GM19035 (cell line): ENCODE results near the gene SYDE1.

Experiments
- ATAC-seq: cut with Tn5 transposase; IDR thresholded peaks from one replicate; pipeline ENCODE4 v1.9.1; 2021; ENCODE audit not compliant: unreplicated experiment

Gene SYDE1

GRCh38 chr19:15125232-15126067, 18.2 kb downstream of the SYDE1 start:
- peak; percentile 93 for ATAC-seq

DNA sequence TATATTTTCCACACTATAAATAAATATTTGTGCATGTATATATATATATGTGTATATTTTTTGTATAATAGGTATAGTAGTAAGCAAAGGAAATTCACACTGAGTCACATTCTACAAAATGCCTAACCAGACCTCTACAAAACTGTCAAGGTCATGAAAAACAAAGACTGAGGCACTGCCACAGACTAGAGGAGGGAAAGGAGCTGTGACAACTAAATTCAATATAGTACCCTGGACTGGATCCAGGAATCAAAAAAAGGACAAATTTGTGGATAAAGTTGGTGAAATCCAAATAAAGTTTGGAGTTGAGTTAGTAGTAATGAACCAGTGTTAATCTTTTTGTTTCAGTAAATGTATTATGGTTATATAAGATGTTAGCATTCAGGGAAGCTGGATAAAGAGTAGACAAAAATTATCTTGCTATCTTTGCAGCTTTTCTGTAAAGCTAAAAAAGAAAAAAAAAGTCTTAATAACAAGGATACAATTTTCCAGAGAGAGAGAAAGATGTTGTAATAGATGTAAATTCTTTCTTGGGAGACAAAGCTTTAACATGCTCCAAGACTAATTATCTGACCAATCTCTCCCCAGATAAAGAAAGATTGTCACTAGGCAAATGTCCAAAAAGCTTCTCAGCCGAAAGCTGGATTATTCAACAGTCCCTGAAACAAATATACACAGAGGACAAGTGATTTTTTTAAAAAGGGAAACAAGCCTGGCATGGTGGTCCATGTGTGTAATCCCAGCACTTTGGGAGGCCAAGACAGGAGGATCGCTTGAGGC, 19.1 kb downstream of the SYDE1 start:
- ATAC-seq: no peak

DNA sequence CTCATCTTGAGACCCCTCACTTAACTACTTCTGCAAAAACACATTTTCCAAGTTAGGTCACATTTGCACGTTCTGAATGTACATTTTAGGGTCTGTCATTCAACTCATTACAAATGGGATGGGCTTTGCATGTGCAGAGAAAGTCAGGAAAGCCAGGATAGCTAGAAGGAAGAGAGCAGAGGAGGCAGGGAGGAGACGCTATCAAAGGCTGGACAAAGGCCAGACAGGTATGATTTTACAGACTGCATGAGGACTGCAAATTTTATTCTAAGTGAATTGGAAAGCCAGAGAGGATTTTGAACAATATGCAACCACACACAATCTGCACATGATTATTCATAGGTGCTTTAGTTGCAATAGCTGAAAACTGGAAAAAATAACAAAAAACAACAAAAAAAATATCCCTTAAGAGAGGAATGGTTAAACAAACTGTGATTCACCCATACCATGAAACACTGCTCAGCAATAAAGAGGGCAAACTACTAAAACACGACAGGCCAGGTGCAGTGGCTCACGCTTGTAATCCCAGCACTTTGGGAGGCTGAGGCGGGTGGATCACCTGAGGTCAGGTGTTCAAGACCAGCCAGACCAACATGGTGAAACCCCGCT, 21.1 kb downstream of the SYDE1 start:
- ATAC-seq: no peak

DNA sequence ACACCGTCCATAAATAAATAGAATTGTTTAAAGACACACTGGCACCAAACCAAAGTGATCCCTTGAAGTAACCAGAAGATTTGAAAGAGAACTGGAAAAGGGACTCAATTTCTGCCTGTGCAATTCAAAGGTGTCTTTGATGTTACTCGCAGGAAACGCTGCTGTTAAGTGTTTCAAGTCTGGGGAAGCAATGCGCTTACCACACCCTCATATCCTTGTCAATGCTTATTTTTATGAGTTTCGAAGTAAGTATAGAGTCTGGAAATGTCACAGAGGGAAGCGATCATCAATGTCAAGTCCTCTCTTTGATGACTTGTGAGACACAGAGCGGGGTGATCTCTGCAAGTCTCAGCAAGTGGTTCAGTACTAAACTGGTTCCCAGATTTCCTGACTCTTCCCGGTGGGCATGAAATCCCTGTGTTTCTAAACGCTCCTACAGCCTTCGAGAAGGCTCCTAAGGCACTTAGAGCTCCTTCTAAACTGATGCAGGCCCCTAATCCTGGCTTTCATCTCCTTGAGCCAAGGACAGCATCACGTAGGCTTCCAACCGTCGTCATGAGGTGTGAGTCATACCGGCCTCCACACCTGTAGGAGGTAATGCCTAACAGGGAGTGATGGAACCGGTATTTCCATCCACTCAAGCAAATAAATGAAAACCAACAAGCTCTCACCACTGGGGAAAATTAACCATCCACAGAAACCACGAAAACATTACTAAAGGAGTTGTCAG, 22.8 kb downstream of the SYDE1 start:
- ATAC-seq: no peak

DNA sequence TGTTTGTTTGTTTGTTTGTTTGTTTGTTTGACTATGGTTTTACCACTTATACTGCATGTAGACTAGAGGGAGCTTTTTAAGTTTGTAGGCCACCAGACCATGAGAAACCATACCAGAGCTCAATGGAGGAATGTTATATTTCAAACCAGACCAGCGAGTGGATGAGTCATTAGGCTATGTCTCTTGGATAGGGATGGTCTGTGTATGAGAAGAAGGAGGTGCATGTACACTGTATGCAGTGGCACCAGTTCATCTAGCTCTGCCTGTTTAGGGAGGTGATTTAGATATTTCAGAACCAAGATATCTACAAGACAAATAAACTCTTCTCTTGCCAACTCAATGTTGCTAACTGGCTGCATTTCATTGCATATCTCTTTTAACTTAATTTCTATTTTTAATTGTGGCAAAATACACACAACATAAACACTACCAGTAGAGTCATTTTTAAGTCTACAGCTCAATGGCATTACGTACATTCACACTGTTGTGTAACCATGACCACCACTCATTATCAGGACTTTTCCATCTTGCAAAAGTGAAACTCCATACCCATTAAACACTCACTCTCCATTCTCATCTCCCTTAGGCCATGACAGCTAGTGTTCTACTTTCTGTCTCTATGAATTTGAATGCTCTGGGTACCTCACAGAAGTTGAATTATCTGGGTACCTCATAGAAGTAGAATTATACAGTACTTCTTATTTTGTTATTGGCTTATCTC, 29.2 kb downstream of the SYDE1 start:
- ATAC-seq: no peak

GRCh38 chr19:15137777-15138176, 30.6 kb downstream of the SYDE1 start:
- no peak for ATAC-seq

GRCh38 chr19:15138427-15138826, 31.2 kb downstream of the SYDE1 start:
- ATAC-seq: no peak

DNA sequence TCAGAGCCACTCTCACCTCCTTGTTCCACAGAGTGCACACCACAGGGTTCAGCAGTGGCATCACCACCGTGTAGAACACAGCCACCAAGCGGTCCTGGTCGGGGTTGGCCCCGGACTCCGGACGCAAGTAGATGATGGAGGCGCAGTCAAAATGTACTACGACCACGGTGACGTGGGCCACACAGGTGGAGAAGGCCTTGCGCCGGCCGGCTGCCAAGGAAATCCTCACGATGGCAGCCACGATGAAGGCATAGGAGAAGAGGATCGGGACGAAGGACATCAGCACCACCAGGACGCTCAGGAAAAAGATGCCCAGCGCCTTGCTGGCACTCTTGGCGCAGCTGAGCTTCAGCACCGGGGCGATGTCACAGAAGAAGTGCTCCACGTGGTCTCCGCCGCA, 33.9 kb downstream of the SYDE1 start:
- no peak for ATAC-seq

DNA sequence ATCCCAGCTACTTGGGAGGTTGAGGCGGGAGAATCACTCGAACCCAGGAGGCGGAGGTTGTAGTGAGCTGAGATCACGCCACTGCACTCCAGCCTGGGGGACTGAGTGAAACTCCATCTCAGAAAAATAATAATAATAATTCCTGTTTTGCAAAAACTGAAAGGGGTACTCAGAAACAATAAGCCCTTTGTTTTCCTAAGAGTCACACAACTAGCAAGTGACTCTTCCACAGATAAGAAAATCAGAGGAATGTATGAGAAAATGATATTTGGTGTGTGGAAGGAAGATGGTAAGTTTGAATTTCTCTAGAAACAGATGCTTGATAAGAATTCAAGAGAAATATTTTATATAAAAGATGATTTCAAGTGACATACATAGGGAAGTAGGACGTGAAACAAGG, 35.1 kb downstream of the SYDE1 start:
- no peak for ATAC-seq

DNA sequence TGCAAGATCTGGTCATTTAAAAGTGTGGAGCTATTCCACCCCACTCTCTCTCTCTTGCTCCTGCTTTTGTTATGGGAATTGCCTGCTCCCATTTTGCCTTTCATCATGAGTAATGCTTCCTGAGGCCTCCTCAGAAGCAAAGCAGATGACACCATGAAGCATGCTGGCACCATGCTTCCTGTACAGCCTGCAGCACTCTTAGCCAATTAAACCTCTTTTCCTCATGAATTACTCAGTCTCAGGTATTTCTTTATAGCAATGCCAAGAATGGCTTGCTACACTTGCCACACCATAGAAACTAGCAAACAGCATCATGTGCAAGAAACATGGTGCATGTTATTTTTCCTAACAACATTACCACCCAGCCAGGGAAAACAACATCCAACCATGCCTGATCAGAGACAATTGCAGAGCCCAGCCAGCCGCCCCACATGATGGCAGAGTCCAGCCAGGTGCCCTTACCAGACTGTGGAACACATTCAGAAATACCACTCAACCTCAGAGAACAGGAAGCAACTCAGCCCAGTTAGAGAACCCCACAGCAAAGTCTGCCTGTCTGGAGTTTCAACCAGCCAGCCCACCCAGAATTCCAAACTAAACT, 36.9 kb downstream of the SYDE1 start:
- no peak for ATAC-seq

DNA sequence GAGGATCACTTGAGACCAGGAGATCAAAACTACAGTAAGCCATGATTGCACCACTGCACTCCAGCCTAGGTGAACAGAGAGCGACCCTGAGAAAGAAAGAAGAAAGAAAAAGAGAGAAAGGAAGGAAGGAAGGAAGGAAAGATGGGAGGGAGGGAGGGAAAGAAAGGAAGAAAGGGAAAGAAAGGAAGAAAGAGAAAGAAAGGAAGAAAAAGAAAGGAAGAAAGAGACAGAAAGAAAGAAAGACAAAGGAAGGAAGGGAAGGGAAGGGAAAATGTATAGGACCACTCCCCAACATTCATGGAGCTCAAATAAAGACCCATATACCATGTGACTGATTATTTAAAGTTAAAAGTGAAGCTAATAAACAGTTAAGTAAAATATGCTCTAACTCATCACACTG, 39.9 kb downstream of the SYDE1 start:
- ATAC-seq: no peak

DNA sequence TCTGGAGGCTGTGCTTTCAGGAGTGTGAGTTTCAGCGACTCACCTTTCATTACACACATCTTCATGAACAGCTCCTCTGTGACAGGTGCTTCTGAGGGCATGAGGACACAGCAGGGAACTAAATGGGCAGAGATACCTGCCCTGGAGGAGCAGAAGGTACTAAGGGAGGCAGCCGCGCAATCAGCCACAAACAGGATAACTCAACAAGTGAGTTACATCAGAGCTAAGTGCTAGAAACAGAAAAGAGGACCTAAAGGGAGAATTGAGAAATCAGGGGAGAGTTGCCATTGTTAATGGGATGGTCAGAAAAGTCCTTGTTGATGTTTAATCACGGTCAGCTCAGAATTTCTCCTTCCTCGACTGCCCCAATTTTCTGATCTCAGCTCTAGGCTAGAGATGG, 42.5 kb downstream of the SYDE1 start:
- no peak for ATAC-seq

GRCh38 chr19:15154002-15154612, 46.9 kb downstream of the SYDE1 start:
- no peak for ATAC-seq

GRCh38 chr19:15155296-15155695, 48.1 kb downstream of the SYDE1 start:
- no peak for ATAC-seq

DNA sequence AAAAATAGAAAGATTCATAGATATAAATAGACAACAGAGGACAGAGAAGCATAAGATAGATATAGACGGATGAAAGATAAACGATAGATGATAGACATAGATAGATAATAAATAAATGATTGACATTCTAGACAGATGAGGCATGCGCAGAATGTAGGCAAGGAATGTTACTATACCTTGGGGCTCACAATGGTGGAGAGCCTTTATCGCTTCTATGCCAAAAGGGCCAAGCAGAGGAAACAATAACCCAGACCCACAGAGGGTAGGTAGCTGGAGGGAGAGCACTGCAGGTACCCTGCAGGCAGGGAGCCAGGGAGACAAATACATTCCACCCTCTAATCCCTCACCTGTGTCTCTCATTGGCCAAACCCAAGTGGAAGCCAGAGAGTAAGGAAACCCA, 49.2 kb downstream of the SYDE1 start:
- ATAC-seq: no peak

- ATAC-seq: no peak
These were observed 52.0 kb downstream of the SYDE1 start for GRCh38 chr19:15159251-15159650.

DNA sequence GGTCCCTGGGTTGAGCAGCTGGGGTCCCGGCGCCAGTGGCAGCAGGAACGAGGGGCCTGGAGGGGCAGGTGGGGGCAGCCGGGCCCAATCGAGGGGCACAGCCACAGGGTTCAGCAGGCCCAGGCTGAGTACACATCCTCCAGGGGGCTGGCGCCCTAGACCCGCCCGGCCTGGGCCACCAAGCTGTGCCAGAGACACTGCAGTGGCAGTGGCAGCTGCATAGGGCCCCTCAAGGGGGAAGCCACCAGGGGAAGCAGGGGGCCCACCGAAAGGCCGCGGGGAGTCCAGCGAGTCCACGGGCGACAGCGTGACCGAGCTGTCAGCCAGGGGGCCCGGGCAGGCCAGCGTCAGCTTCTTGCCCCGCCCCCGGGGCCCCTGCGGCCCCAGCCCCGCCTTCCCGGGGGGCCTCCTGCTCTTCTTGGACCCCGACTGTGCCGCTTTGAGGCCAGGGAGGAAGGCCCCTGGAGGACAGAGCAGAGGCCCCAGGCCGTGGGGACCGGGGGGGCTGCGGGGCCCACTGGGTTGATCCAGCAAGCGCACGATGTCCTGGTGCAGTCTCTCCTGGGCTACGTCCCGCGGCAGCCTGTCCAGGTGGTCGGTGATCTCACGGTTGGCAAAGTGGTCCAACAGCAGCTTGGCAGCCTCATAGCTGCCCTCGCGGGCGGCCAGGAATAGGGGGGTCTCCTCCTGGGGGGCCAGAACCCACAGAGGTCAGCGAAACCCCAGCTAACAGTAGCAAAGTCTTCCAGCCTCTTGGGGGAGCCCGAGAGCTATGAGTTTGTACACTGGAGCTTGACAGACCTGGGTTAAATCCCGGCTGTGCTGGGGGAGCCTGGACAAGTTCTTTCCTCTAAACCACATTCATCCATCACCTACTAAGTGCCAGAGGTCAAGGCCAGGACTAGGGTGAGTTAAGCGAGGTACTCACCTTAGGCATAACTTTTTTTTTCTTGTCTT, 54.1 kb downstream of the SYDE1 start:
- no peak for ATAC-seq
